Activated CD8-positive, alpha-beta T cell treated with anti-CD3 and anti-CD28 coated beads for 36 hours (primary cell): ENCODE results near the gene NAPEPLD. TPM values are rescaled to one million over a fixed set of nuclear protein-coding genes. Genes with fewer than 3 reads are reported as not detected.
A peak's percentile ranks its signal among the peaks of the same experiment; 100 is the strongest.
"Not testable (repeated sequence)": the region's sequence is repeated elsewhere in the genome, so short reads cannot be mapped to it uniquely, and the experiment has no call there.

Experiments used
- ATAC-seq: fragments of 200-7000 bp; cut with Tn5 transposase; one replicate; pipeline ENCODE4 v1.10.0; 2021; ENCODE audit warnings: mild to moderate bottlenecking, moderate library complexity
- CTCF ChIA-PET: fragments of 350-600 bp; sonication (Branson Sonifier 250); formaldehyde crosslinking; loops from one replicate; lab custom pipeline; 2021; ENCODE audit warnings: antibody characterized with exemption; lab: Charles Lee
- POLR2A ChIA-PET: fragments of 350-600 bp; sonication (Branson Sonifier 250); formaldehyde crosslinking; loops from one replicate; lab custom pipeline; 2021; ENCODE audit warnings: antibody characterized with exemption; lab: Charles Lee
- DNase-seq: peaks from one replicate; pipeline ENCODE4 v3.0.0-alpha.2; 2020
- H3K27ac Mint-ChIP-seq: one replicate; pipeline ENCODE4 v1.8.0; 2021; ENCODE audit warnings: mild to moderate bottlenecking, mixed read lengths
- H3K27me3 Mint-ChIP-seq: one replicate; pipeline ENCODE4 v1.8.0; 2021; ENCODE audit warnings: mixed read lengths
- H3K36me3 Mint-ChIP-seq: one replicate; pipeline ENCODE4 v1.8.0; 2021; ENCODE audit warnings: low read depth, mixed read lengths
- H3K4me1 Mint-ChIP-seq: one replicate; pipeline ENCODE4 v1.8.0; 2021; ENCODE audit warnings: low read depth, mixed read lengths
- H3K4me3 Mint-ChIP-seq: one replicate; pipeline ENCODE4 v1.8.0; 2021; ENCODE audit warnings: mild to moderate bottlenecking, moderate library complexity, mixed read lengths
- H3K9me3 Mint-ChIP-seq: one replicate; pipeline ENCODE4 v1.8.0; 2021; ENCODE audit warnings: mixed read lengths
- intact Hi-C: fragments of 100-400 bp; cut with micrococcal nuclease; formaldehyde crosslinking; loops from one replicate; pipeline ENCODE4 v1.10.0; 2022
- total RNA-seq, 2 experiments: library from RNA; stranded (reverse); gene quantifications; one replicate each; pipeline ENCODE4 v1.2.3, GENCODE V29; 2021
- TF ChIP-seq, protein P1 (sequence below): fragments of 200-600 bp; IDR thresholded peaks from one replicate; pipeline ENCODE4 v1.8.0; 2022; ENCODE audit warnings: antibody characterized with exemption, mild to moderate bottlenecking

The NAPEPLD gene
- total RNA-seq, 2 experiments from 2014 or later: 5.1 to 6.3 TPM

DNA sequence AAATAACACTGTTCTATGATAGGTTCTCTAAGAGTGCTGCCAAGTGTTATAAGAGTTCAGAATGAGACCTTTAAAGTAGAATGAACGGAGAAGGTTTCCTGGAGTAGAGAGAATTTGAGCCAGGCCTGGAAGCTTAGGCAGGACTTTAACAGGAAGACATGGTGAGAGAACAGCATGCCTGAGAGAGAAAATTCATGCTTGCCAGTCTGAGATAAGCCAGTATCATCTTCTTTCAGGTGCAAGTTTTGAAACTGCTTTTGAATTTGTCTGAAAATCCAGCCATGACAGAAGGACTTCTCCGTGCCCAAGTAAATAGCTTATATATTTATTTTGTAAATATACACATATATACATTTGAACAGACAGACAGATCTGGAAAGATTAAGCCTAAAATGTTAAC, 51.9 kb downstream of the NAPEPLD start:
- TF ChIP-seq, protein P1, sequence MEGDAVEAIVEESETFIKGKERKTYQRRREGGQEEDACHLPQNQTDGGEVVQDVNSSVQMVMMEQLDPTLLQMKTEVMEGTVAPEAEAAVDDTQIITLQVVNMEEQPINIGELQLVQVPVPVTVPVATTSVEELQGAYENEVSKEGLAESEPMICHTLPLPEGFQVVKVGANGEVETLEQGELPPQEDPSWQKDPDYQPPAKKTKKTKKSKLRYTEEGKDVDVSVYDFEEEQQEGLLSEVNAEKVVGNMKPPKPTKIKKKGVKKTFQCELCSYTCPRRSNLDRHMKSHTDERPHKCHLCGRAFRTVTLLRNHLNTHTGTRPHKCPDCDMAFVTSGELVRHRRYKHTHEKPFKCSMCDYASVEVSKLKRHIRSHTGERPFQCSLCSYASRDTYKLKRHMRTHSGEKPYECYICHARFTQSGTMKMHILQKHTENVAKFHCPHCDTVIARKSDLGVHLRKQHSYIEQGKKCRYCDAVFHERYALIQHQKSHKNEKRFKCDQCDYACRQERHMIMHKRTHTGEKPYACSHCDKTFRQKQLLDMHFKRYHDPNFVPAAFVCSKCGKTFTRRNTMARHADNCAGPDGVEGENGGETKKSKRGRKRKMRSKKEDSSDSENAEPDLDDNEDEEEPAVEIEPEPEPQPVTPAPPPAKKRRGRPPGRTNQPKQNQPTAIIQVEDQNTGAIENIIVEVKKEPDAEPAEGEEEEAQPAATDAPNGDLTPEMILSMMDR: no peak
- Mint-ChIP-seq H3K4me1 (peaks cover 3% of the 10 kb centered on the region), H3K27ac (no peak overlapping the region), H3K27me3 (no peaks in the 10 kb centered on the region), H3K36me3 (peaks cover 31% of the 10 kb centered on the region), H3K4me3 (no peak overlapping the region), H3K9me3 (no peaks in the 10 kb centered on the region)
- POLR2A ChIA-PET: interaction anchor here (1.3 kb wide), 1 partner anchor 9 kb away, joined by 4 read pairs; no protein-coding TSS in a partner anchor
- intact Hi-C loops: no loop called here
- DNase-seq: no peak
- ATAC-seq: no peak
- CTCF ChIA-PET: interaction anchor here (0.7 to 1.1 kb wide), 3 partner anchors 14 to 55 kb away, joined by 3 to 4 read pairs (median 3); no protein-coding TSS in a partner anchor

DNA sequence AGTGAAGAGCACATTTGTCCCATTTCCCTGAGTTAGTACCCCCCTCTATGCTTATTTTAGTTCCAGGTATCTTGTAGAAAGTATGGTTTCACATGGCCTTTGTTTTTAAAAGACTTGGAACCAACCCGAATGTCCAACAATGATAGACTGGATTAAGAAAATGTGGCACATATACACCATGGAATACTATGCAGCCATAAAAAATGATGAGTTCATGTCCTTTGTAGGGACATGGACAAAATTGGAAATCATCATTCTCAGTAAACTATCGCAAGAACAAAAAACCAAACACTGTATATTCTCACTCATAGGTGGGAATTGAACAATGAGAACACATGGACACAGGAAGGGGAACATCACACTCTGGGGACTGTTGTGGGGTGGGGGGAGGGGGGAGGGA, 53.3 kb downstream of the NAPEPLD start:
- intact Hi-C loops, POLR2A ChIA-PET, H3K4me1 Mint-ChIP-seq, ATAC-seq, CTCF ChIA-PET, H3K27ac Mint-ChIP-seq, H3K9me3 Mint-ChIP-seq, DNase-seq, H3K27me3 Mint-ChIP-seq, H3K4me3 Mint-ChIP-seq: not testable (repeated sequence)
- peaks cover 33% of the 10 kb centered on the region for H3K36me3 Mint-ChIP-seq

DNA sequence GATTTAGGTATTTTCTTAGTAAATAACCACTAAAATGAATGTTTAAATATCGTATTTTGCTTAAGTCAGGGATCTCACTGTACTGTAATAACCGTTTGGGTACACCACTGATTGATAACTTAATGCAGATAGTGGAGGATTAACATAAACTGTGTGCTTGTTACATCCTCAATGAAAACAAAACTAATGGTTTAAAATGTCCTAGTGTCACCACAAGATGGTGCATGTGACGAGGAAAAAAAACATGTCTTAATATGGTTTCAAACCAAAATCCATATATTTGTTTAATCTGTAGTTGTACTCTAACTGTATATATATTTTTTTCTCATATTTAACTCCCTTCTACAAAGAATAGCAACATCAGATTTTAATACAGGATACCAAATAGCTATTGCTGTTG, 54.8 kb downstream of the NAPEPLD start:
- Mint-ChIP-seq H3K9me3 (no peaks in the 10 kb centered on the region), H3K4me3 (no peak overlapping the region), H3K4me1 (peaks cover 3% of the 10 kb centered on the region), H3K27ac (no peak overlapping the region), H3K27me3 (no peaks in the 10 kb centered on the region), H3K36me3 (peaks cover 41% of the 10 kb centered on the region)
- TF ChIP-seq, protein P1: no peak
- ATAC-seq (no peak), DNase-seq (no peak)
- intact Hi-C loops: no loop called here
- POLR2A ChIA-PET: interaction anchor here (1.0 kb wide), 1 partner anchor 11 kb away, joined by 3 read pairs; no protein-coding TSS in a partner anchor
- CTCF ChIA-PET: no interaction called here

DNA sequence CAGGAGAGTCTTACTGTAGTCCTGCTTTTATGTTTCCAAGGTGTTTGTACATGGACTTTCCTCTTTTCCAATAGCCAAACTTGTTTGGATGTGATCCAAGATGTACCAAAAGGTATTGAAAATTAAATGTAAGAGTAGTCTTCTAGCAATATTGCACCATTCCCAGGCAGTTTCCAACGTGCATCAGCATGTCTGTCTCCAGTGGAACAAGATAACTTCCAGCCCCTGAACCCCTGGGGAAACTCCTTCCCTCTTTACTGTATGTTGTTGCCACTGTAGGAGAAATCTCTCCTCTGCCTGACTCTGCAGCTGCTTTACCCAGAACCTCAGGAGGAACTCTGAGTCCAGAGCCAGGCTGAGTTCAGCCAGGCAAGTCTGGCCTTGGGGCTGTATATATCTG, 55.5 kb downstream of the NAPEPLD start:
- H3K9me3 Mint-ChIP-seq: no peaks in the 10 kb centered on the region
- H3K36me3 Mint-ChIP-seq: peaks cover 44% of the 10 kb centered on the region
- intact Hi-C loops: no loop called here
- ChIA-PET CTCF (interaction anchor here (1.0 kb wide), 1 partner anchor 311 kb away, joined by 3 read pairs; no protein-coding TSS in a partner anchor), POLR2A (interaction anchor here (2.0 kb wide), 1 partner anchor 19 kb away, joined by 6 read pairs; the partner anchor contains the start of genes ARMC10 and FBXL13)
- ATAC-seq (no peak), DNase-seq (no peak)
- TF ChIP-seq, protein P1: no peak
- no peaks in the 10 kb centered on the region for H3K27me3 Mint-ChIP-seq
- H3K4me1 Mint-ChIP-seq: peaks cover 3% of the 10 kb centered on the region
- H3K4me3 Mint-ChIP-seq: no peak overlapping the region
- peak overlapping the region; percentile 20 for H3K27ac Mint-ChIP-seq

DNA sequence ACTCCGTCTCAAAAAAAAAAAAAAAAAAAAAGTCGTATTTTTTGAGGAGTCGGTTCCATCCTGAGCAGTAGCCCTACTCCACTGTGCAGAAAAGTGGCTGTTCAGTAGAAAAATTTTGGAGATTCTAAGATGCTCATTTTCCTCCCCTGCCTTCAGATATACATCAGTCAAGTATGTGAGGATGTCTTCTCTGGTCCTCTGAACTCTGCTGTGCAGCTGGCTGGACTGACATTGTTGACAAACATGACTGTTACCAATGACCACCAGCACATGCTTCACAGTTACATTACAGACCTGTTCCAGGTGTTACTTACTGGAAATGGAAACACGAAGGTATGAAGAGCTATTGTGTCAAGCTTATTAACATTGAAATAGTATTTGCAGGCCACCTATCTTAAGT, 56.6 kb downstream of the NAPEPLD start:
- H3K27me3 Mint-ChIP-seq, ATAC-seq, H3K27ac Mint-ChIP-seq, DNase-seq, H3K4me1 Mint-ChIP-seq, intact Hi-C loops, H3K9me3 Mint-ChIP-seq, H3K4me3 Mint-ChIP-seq: not testable (repeated sequence)
- ChIA-PET CTCF (interaction anchor here (1.0 to 1.4 kb wide), 2 partner anchors 17 to 18 kb away, joined by 3 read pairs; partner anchors contain the start of genes ARMC10 and FBXL13), POLR2A (interaction anchor here (2.0 kb wide), 1 partner anchor 18 kb away, joined by 6 read pairs; the partner anchor contains the start of genes ARMC10 and FBXL13)
- peaks cover 49% of the 10 kb centered on the region for H3K36me3 Mint-ChIP-seq

DNA sequence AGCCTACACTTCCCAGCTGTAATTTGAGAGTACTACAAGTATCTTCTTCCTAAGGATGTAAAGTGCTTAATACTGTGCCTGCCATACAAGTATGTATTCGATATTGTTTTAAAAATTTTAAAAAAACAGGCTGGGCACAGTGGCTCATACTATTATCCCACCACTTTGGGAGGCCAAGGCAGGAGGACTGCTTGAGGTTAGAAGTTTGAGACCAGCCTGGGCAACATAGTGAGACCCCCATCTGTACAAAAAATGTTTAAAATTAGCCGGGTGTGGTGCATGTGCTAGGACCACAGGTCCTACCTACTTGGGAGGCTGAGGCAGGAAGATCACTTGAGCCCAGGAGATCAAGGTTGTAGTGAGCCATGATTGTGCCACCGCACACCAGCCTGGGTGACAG, 65.7 kb downstream of the NAPEPLD start:
- intact Hi-C loops: no loop called here
- H3K27ac Mint-ChIP-seq: no peak overlapping the region
- CTCF ChIA-PET: interaction anchor here (1.3 to 1.5 kb wide), 2 partner anchors 8 to 14 kb away, joined by 4 to 8 read pairs; partner anchors contain the start of genes ARMC10 and FBXL13
- no peaks in the 10 kb centered on the region for H3K27me3 Mint-ChIP-seq
- peaks cover 19% of the 10 kb centered on the region for H3K36me3 Mint-ChIP-seq
- H3K9me3 Mint-ChIP-seq: no peaks in the 10 kb centered on the region
- TF ChIP-seq, protein P1: no peak
- no peak for DNase-seq
- H3K4me3 Mint-ChIP-seq: no peak overlapping the region
- POLR2A ChIA-PET: interaction anchor here (0.7 kb wide), 1 partner anchor 10 kb away, joined by 3 read pairs; no protein-coding TSS in a partner anchor
- ATAC-seq: no peak
- peaks cover 19% of the 10 kb centered on the region for H3K4me1 Mint-ChIP-seq
